NB4 (cell line): ENCODE measurements around the gene TCN2.
"Not testable (repeated sequence)": the region's sequence is repeated elsewhere in the genome, so short reads cannot be mapped to it uniquely, and the experiment has no call there.

Experiments
- DNase-seq: peaks from one replicate; pipeline ENCODE4 v3.0.0; 2010; ENCODE audit warnings: low read depth
- H3K4me3 ChIP-seq: one replicate; pipeline ENCODE4 v1.5.1; 2011; ENCODE audit warnings: mild to moderate bottlenecking, low read depth, low read length, moderate library complexity
- CTCF ChIP-seq: IDR thresholded peaks from one replicate; pipeline ENCODE4 v1.5.1; 2012; ENCODE audit warnings: low read depth, low read length
- MAX ChIP-seq: IDR thresholded peaks from 2 replicates; pipeline ENCODE4 v1.6.1; 2011; ENCODE audit warnings: low read depth, low read length
- MYC ChIP-seq: IDR thresholded peaks from 2 replicates; pipeline ENCODE4 v1.6.1; 2011; ENCODE audit warnings: low read depth, low read length
- POLR2A ChIP-seq: IDR thresholded peaks from 2 replicates; pipeline ENCODE4 v1.6.1; 2011; ENCODE audit warnings: mild to moderate bottlenecking; ENCODE audit not compliant: insufficient read length; ENCODE audit errors: extremely low read depth

TCN2 gene

GRCh38 chr22:30564045-30564760, 42.8 kb upstream of the TCN2 start:
- no peak for DNase-seq
- TF ChIP-seq MYC (no peak), POLR2A (no peak), CTCF (no peak), MAX (no peak)
- no peak overlapping the region for H3K4me3 ChIP-seq

- no peak for DNase-seq
- TF ChIP-seq MYC: no peak
- TF ChIP-seq CTCF: no peak
- TF ChIP-seq POLR2A: no peak
- TF ChIP-seq MAX: no peak
- H3K4me3 ChIP-seq: no peak overlapping the region
These were observed 42.2 kb upstream of the TCN2 start for GRCh38 chr22:30564761-30565119.

GRCh38 chr22:30565341-30565740, 41.6 kb upstream of the TCN2 start:
- DNase-seq: no peak
- no peak for TF ChIP-seq POLR2A
- TF ChIP-seq CTCF: no peak
- no peak for TF ChIP-seq MYC
- TF ChIP-seq MAX: no peak
- no peak overlapping the region for H3K4me3 ChIP-seq

- no peak for DNase-seq
- TF ChIP-seq CTCF (no peak), POLR2A (no peak), MAX (no peak), MYC (no peak)
- H3K4me3 ChIP-seq: no peak overlapping the region
These were observed 40.8 kb upstream of the TCN2 start for GRCh38 chr22:30566125-30566524.

GRCh38 chr22:30567277-30567676, 39.7 kb upstream of the TCN2 start:
- H3K4me3 ChIP-seq, DNase-seq: not testable (repeated sequence)

GRCh38 chr22:30568137-30568805, 38.7 kb upstream of the TCN2 start:
- no peak for DNase-seq
- TF ChIP-seq CTCF (no peak), MAX (no peak), POLR2A (no peak), MYC (no peak)
- no peak overlapping the region for H3K4me3 ChIP-seq
